Epidermal melanocyte (primary cell): ENCODE data around the gene FGFBP2.

Experiments
- DNase-seq: peaks from one replicate; pipeline ENCODE4 v3.0.0; 2011; ENCODE audit warnings: low spot score; ENCODE audit not compliant: insufficient read length

Gene FGFBP2, protein sequence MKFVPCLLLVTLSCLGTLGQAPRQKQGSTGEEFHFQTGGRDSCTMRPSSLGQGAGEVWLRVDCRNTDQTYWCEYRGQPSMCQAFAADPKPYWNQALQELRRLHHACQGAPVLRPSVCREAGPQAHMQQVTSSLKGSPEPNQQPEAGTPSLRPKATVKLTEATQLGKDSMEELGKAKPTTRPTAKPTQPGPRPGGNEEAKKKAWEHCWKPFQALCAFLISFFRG

DNA sequence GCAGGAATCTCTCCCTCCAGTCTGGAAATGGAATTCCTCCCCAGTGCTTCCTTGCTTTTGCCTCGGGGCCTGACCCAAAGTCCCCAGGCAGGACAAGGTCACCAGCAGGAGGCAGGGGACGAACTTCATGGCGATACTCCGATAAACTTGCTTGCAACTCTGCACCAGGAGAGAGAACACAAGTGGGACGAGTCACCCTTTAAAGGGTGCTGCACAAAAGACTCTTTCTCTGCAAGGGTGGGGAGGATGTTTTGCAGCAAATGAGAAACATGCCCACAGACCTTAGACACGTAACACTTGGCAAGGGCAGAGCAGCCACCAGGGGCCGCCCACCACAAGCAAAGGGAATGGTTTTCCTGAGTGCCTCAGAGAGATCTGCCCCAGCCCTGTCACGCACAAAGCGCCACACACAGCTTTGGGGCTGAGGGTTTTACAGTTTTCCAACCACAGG, at the start of gene FGFBP2:
Gene FGFBP2 (minus strand): TSS at position 175 of the 451 bp plus-strand sequence. CDS start 46 bp downstream, at position 129.
- peak; percentile 74 for DNase-seq

GRCh38 chr4:16011173-16011572, 48.2 kb upstream of the FGFBP2 start:
- no peak for DNase-seq

DNA sequence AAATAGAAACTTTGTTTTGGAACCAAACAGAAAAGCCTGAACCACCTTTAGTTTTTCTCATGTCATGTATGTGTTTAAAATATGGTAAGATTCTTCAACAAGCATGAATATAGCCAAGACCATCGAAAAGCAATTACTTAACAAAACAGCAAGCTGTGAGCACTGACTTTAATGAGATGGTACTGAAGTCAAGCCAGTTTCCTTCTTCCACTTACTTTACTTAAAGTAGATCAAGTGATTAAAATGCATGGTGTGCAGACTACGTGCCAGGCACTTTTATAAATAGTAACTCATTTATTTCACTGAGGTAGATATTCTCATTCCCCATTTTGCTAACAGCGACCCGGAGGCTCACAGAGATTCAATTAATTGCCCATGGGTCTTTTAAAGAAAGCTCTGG, 46.2 kb upstream of the FGFBP2 start:
- DNase-seq = no peak

GRCh38 chr4:16007471-16008095, 44.6 kb upstream of the FGFBP2 start:
- no peak for DNase-seq

- no peak for DNase-seq
Observed at GRCh38 chr4:16006771-16007446, 43.9 kb upstream of the FGFBP2 start.

DNA sequence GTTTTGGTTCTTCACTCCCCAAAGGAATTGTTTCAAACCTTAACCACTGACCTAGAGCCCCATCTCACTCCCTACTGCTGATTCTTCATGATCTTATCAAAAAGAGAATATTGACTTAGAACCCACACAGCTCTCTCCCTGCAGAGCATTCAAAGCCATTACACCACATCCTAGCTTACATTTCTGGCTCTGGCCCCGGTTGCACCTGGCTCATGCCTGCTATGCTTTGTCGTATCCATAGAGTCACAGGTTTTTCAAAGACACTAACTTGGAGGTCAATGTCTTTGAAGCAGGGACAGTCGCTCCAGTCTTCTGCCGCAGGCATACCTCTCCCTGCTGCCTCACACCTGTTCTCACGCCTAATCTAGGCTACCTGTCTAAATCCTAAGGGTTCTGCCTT, 42.7 kb upstream of the FGFBP2 start:
- DNase-seq = no peak

GRCh38 chr4:16001484-16001858, 38.5 kb upstream of the FGFBP2 start:
- DNase-seq = peak; percentile 75

DNA sequence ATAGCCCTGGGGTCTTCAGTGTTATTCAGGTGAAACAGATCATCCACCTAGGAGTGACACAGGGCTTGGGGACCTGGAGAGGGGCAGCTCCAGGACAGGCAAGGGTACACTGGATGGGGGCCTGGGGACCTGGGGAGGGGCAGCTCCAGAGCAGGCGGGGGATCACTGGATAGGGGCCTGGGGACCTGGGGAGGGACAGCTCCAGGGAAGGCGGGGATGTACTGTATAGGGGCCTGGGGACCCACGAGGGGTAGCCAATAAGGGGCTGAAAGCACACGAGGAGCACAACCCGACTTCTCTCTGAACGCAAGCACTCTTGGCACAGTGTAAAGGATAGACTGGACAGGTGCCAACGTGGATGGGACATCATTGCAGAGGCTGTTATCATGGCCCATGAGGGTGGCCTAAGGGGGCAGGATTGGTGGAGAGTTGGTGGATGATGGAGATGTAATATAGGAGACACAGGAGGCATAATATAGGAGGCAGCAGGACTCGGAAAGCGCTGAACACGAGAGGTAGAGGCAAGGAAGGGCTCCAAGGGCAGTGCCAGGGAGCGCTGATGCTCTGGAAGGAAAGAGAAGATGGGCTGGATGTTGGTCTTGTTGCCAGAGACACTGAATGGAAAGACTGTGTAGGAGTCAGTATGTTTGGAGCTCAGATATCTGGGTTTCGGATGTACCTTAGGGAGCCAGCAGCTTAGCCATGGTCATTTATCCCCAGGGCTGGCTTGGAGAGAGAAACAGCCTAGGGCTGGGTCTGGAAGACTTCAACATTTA, 37.9 kb upstream of the FGFBP2 start:
- DNase-seq = no peak

DNA sequence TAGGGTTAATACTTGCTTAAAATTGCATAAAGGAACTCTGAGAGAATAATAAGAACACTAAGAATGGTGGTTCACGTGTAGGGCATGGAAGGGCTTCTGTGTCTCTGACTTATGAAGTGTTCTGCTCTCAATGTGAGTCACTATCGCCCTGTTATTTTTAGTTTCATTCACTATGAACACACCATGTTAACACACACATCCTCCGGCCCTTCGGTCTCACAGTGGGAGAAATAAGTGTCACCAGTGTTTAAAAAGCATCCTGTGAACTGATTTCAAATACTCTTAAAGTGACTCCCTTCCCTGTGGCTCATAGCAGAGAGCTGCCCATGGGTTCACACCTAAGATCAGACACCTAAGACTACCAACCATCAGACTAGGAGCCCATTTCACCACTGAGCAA, 33.8 kb upstream of the FGFBP2 start:
- no peak for DNase-seq

DNA sequence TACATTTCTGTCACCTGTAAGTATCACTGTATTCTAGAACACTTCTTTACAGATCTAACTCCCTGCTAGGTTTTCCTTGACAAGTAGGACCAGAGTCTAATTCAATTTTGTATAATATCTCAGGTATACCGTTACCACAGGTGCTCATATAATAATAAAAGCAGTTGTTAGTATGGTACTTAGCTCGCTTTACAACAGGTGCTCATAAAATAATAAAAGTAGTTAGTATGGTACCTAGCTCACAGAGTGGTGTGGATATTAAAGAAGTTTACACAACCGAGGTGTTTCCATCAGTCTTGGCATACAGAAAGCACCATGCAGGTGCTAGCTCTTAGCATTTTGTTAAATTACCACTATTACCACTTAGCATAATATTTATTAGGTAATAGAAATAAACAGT, 32.9 kb upstream of the FGFBP2 start:
- no peak for DNase-seq

DNA sequence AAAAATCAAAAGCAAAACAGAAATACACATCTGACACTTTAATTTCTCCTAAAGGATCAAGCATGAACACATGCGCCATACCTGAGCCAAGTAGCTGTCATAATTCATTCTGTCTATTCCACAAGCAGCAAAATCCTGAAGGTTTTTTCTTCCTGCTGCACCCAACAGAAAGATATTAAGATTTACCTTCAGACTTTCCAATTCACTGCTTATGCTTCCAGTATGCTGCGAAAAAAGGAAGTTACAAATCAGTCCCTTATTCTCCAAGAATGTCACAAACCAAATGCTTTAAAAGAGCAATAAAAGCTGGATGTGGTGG, 29.2 kb upstream of the FGFBP2 start:
- DNase-seq = no peak

DNA sequence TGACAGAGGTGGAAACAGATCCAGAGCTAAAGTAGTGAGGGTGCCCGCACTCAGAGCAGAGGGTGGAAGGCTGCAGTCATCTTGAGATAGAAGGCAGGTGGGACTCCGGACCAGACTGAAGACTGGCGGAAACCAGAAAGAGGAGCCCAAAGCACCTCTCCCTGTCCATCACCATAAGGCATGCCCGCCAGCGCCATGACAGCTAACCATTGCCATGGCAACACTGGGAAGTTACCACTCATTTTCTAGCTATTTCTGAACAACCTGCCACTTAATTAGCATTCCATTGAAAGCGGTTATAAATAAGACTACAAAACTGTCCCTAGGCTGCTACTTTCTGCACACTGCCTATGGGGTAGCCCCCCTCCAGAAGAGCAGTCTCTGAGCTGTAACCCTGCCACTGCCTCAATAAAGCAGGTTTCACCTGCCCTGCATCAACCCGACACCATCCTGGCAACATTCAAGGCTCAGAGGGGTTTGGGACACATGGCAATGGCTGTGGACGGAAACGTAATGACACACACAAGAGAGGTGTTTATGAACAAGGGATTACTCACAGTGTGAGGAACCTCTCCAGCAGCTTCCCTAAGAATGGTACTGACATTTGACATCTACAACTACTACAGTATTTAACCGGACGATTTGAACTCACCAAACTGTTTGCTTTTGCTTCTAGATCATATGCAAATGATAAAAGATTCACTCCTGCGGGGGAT, 27.8 kb upstream of the FGFBP2 start:
- DNase-seq = no peak

- DNase-seq = no peak
Observed at GRCh38 chr4:15989424-15989823, 26.4 kb upstream of the FGFBP2 start.

DNA sequence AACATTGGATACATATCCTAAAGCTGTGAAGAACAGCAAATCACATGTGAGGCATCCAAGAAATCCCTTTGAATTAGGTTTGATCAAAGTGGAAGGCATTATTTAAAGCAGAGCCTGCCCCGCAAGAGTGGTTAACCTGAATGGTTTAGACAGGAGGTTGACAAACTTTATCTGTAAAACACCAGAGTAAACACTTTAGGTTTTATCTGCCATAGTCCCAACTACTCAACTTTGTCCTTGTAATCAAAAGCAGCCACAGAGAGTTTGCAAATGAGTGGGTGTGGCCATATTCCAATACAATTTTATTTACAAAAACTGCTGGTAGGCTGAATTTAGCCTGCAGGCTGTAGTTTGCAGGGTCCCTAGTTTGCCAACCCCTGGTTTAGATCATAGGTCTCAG, 25.2 kb upstream of the FGFBP2 start:
- DNase-seq = no peak

GRCh38 chr4:15986907-15987306, 23.9 kb upstream of the FGFBP2 start:
- DNase-seq = no peak

DNA sequence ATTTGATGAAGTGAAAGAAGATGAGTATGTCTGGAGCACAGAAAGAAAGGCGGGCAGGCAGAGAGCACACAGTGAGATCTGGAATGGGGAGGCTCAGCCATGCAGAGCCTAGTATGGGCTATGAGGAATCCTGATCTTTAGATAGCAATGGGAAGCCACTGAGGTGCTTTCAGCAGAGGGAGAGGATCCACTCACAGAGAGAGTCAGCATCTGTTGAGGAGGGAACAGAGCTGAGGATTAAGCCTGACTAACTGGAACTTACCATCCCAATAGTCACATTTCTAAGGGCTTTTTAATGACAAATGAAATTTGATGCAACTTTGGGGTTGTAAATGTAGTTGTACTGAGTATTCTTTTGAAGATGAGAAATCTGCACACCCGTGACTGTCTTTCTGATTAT, 20.6 kb upstream of the FGFBP2 start:
- DNase-seq = no peak

GRCh38 chr4:15982842-15983524, 20.0 kb upstream of the FGFBP2 start:
- no peak for DNase-seq

GRCh38 chr4:15976456-15977447, 13.8 kb upstream of the FGFBP2 start:
- DNase-seq = no peak

DNA sequence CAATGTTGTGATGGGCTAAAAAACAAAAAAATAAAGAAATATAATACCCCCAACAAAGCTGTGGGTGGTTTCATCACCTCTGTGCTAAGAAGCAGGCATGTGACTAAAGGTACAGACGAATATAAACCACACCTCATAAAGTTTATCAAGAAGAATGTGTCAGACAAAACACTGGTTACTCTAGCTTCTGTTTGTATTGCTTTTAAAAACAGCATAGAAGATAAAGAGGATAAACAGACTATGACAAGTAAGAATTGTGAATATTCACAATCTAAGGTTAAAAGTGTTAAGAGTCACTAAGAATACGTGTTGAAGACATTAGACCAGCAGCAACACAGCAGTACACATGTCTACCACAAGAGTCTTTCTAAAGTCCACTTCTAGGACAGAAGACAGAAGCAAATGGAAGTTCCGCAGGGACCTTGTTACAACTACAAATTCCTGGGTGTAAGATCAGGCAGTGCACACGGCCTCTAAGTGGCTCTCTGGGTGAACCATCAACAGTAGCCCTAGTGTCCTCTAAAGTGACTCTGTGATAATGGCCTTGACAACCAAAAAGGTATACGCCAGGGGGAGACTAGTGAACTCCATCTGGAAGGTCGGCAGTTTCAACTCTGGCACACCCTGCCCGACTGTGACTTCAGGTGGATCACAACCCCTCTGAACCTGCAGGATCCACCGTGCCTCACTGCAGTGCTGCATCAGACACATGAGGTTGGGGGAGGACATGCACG, 8.3 kb upstream of the FGFBP2 start:
- no peak for DNase-seq
